HepG2 (cell line): ENCODE measurements around the gene SH3GLB2. TPM values are rescaled to one million over a fixed set of nuclear protein-coding genes. Genes with fewer than 3 reads are reported as not detected.

ENCODE experiments used
- ATAC-seq: fragments of 200-7000 bp; cut with Tn5 transposase; 3 replicates; pipeline ENCODE4 v1.9.1; 2020; ENCODE audit warnings: mild to moderate bottlenecking, moderate library complexity
- BruUV-seq: library from RNA; stranded (reverse); fragments of 400-500 nt; replicated peaks from 2 replicates; lab custom pipeline; 2021; lab: Mats Ljungman, UMichigan
- CTCF ChIA-PET: fragments of 300-600 bp; formaldehyde crosslinking; extraction: SDS; loops from one replicate; lab custom pipeline; 2021; ENCODE audit warnings: low total read pairs, inconsistent platforms, low intra/inter-chr PET ratio; lab: Yijun Ruan, JAX
- POLR2A ChIA-PET: fragments of 350-600 bp; sonication (Branson Sonifier 250); formaldehyde crosslinking; loops from one replicate; lab custom pipeline; 2020; ENCODE audit warnings: antibody characterized with exemption, inconsistent platforms; lab: Yijun Ruan, JAX
- DNase-seq: peaks from one replicate; pipeline ENCODE4 v3.0.0-alpha.2; 2015; ENCODE audit warnings: low spot score
- FAIRE-seq: peaks from 3 replicates; lab custom pipeline; 2011; peaks lifted over from hg19 to GRCh38; lab: Jason Lieb, UNC
- H2AFZ ChIP-seq: one replicate; pipeline ENCODE4 v1.6.1; 2011; ENCODE audit warnings: low read length, inconsistent platforms
- H3K27ac ChIP-seq: fragments of 300-600 bp; 3 replicates; pipeline ENCODE4 v1.8.0; 2011; ENCODE audit warnings: mixed run types, mild to moderate bottlenecking, mixed read lengths, low read length, inconsistent platforms; ENCODE audit not compliant: insufficient read depth; ENCODE audit errors: extremely low read length
- H3K27me3 ChIP-seq, 2 experiments: fragments of 200-600 bp in 1 of 2; 2 replicates in 1 of 2; 3 replicates in 1 of 2; pipeline versions ENCODE4 v1.6.0 to v1.8.0; 2011; ENCODE audit warnings: low read length in 2 of 2, mild to moderate bottlenecking in 2 of 2, moderate library complexity in 2 of 2, inconsistent platforms in 1 of 2; ENCODE audit not compliant: insufficient read depth in 2 of 2, control insufficient read depth in 1 of 2
- H3K36me3 ChIP-seq, 2 experiments: fragments of 200-600 bp in 1 of 2; replicated peaks in 1 of 2; 2 replicates in 1 of 2; 3 replicates in 1 of 2; pipeline versions ENCODE4 v1.5.1 to v1.8.0; 2011; ENCODE audit warnings: low read length in 2 of 2, inconsistent platforms in 1 of 2; ENCODE audit not compliant: insufficient read depth in 2 of 2, control insufficient read depth in 1 of 2
- H3K4me1 ChIP-seq: 2 replicates; pipeline ENCODE4 v1.5.1; 2012; ENCODE audit warnings: low read length, inconsistent platforms; ENCODE audit not compliant: insufficient read depth
- H3K4me2 ChIP-seq: 2 replicates; pipeline ENCODE4 v1.6.0; 2011; ENCODE audit warnings: low read depth, low read length, inconsistent platforms
- H3K4me3 ChIP-seq, 3 experiments: fragments of 200-600 bp in 1 of 3; sonication (generic), shearing (Covaris generic) in 1 of 3; replicated peaks in 1 of 3; 2 replicates each; pipeline ENCODE4 v1.5.1; 2011 to 2016; ENCODE audit warnings: low read length in 3 of 3, inconsistent platforms in 2 of 3, low read depth in 2 of 3, mild to moderate bottlenecking in 2 of 3, control low read depth in 1 of 3, mixed read lengths in 1 of 3; ENCODE audit not compliant: insufficient read depth in 1 of 3
- H3K79me2 ChIP-seq: one replicate; pipeline ENCODE4 v1.6.1; 2011; ENCODE audit warnings: low read length, inconsistent platforms; ENCODE audit not compliant: insufficient read depth
- H3K9ac ChIP-seq: 2 replicates; pipeline ENCODE4 v1.6.0; 2011; ENCODE audit warnings: mild to moderate bottlenecking, low read depth, low read length, inconsistent platforms; ENCODE audit not compliant: insufficient read depth
- H3K9me3 ChIP-seq: 2 replicates; pipeline ENCODE4 v1.5.1; 2012; ENCODE audit warnings: mild to moderate bottlenecking, low read length
- H4K20me1 ChIP-seq: 2 replicates; pipeline ENCODE4 v1.6.0; 2011; ENCODE audit warnings: inconsistent platforms, mild to moderate bottlenecking, low read length, moderate library complexity; ENCODE audit not compliant: insufficient read depth
- EEA1 ChIP-seq: sonication (generic); formaldehyde crosslinking; IDR thresholded peaks from 2 replicates; pipeline ENCODE4 v1.5.1; 2020; ENCODE audit warnings: mild to moderate bottlenecking, missing genetic modification reagents, borderline replicate concordance
- NR1H2 ChIP-seq: sonication (generic); formaldehyde crosslinking; IDR thresholded peaks from 2 replicates; pipeline ENCODE4 v1.8.1; 2022; ENCODE audit warnings: low read depth, missing genetic modification reagents, borderline replicate concordance
- YEATS2 ChIP-seq: sonication (generic); formaldehyde crosslinking; IDR thresholded peaks from 2 replicates; pipeline ENCODE4 v1.4.0; 2020; ENCODE audit warnings: missing genetic modification reagents, borderline replicate concordance
- ZKSCAN1 ChIP-seq: fragments of 150-350 bp; IDR thresholded peaks from 2 replicates; pipeline ENCODE4 v1.6.1; 2014; ENCODE audit warnings: low read length
- WGBS: methylation state at CpG from one replicate; pipeline ENCODE4 v1.1.6; 2017; ENCODE audit warnings: low lambda C conversion rate; 5-methylcytosine and 5-hydroxymethylcytosine counted together
- in situ Hi-C: cut with HindIII; loops from 2 replicates; pipeline ENCODE4 v1.10.0; 2017; ENCODE audit warnings: low pct_unique_long_range_greater_than_20kb; ENCODE audit not compliant: extremely low pct_ligation_motif_present
- intact Hi-C: fragments of 100-400 bp; cut with micrococcal nuclease; formaldehyde crosslinking; loops from one replicate; pipeline ENCODE4 v1.10.0; 2022; ENCODE audit not compliant: unreplicated experiment
- polyA plus RNA-seq, 8 experiments: library from polyadenylated mRNA; depleted of rRNA in 3 of 8; stranded (reverse) in 7 of 8; unstranded in 1 of 8; fragments of >200 nt; fragmentation: Illumina TruSeq in 4 of 8; extraction: Trizol in 4 of 8; gene quantifications; 2 replicates each; pipeline versions ENCODE4 v1.2.1 to v1.2.3, GENCODE V29; 2011 to 2016; ENCODE audit warnings: low read depth in 4 of 8, missing spikeins in 1 of 8, mixed read lengths in 1 of 8; ENCODE audit not compliant: insufficient read depth in 1 of 8
- total RNA-seq, 5 experiments: library from RNA; depleted of rRNA; stranded (reverse); fragments of >200 nt; fragmentation: Illumina TruSeq; extraction: Trizol; gene quantifications; 2 replicates each; pipeline ENCODE4 v1.2.3, GENCODE V29; 2016; ENCODE audit warnings: low read depth in 1 of 5
- TF ChIP-seq, protein P1 (sequence below): sonication (generic); formaldehyde crosslinking; IDR thresholded peaks from 2 replicates; pipeline ENCODE4 v1.8.0; 2023; ENCODE audit warnings: mild to moderate bottlenecking, missing genetic modification reagents
- TF ChIP-seq, protein P2 (sequence below): sonication (generic); formaldehyde crosslinking; IDR thresholded peaks from 2 replicates; pipeline ENCODE4 v1.4.0; 2020; ENCODE audit warnings: missing genetic modification reagents

SH3GLB2 gene
- total and polyA plus RNA-seq, 2 of the 13 experiments (the other 11 are each of a cell fraction or from before 2014, with no cell fraction given): 24.0 to 40.6 TPM

DNA sequence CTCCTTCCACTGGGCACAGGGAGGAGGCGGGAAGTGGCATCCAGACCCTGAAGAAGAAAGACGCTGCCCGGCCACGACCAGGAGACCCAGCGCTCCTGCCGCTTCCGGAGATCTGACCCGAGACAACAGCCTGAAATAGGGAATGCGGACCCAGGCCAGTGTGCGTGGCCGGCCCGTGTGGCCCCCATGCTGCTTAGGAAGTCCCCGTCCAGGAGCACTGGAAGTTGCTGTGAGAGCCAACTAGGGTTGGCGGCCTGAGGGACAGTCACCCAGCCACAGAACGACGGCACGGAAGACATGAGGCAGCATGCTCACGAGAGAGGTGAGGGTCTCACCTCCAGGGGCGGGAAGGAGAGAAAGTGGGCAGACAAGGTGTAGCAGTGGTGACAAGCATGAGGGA lies 17.0 kb downstream of the SH3GLB2 start (continued):
- TF ChIP-seq, protein P1, sequence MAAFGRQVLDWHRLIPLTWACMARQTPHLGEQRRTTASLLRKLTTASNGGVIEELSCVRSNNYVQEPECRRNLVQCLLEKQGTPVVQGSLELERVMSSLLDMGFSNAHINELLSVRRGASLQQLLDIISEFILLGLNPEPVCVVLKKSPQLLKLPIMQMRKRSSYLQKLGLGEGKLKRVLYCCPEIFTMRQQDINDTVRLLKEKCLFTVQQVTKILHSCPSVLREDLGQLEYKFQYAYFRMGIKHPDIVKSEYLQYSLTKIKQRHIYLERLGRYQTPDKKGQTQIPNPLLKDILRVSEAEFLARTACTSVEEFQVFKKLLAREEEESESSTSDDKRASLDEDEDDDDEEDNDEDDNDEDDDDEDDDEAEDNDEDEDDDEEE (CRISPR knock-in tag): no peak
- TF ChIP-seq YEATS2 (CRISPR knock-in tag): no peak
- TF ChIP-seq NR1H2: no peak
- TF ChIP-seq EEA1 (CRISPR knock-in tag): no peak

DNA sequence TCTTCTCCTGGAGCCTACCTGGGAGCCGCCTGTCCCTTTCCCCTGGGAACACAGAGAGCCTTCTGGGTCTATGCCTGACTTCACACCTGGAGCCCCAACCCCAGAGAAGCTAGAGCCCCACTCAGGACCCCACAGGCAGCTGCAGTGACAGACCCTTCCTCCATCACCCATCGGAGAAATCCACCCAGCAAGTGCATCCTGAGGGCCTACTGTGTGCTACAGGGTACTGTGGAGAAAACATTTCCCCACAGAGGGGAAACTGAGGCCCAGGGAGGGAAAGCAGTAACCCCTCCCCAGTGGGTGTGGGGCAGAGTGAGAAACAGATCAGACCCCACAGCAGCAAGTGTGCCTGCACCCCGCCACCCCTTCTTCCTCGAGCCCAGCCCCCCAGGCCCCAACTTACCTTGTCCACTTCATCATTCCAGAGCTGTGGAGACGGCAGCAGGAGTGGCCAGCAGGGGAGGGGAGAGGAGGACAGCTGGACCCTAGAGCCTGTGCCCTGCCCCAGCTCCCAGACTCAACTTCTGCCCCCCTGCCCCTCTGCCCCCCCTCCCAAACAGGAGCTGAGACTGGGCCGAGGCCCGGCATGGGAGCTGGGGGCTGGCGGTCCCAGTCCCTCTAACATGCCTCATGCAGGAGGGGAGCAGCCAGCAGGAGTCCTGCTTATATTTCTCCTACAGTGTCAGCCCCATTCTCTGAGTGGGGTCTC lies 17.7 kb downstream of the SH3GLB2 start:
- POLR2A ChIA-PET: no interaction called here
- TF ChIP-seq, protein P2, sequence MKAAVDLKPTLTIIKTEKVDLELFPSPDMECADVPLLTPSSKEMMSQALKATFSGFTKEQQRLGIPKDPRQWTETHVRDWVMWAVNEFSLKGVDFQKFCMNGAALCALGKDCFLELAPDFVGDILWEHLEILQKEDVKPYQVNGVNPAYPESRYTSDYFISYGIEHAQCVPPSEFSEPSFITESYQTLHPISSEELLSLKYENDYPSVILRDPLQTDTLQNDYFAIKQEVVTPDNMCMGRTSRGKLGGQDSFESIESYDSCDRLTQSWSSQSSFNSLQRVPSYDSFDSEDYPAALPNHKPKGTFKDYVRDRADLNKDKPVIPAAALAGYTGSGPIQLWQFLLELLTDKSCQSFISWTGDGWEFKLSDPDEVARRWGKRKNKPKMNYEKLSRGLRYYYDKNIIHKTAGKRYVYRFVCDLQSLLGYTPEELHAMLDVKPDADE: no peak
- peak; percentile 56; the same call in 1 of the 2 replicates for TF ChIP-seq ZKSCAN1
- no peaks in the 10 kb centered on the region for H3K9me3 ChIP-seq
- no peak overlapping the region for H3K27ac ChIP-seq
- 96% methylated on average over 5 of the region's 8 CpGs for WGBS
- DNase-seq (no peak), FAIRE-seq (no peak), ATAC-seq (no peak)
- no peaks in the 10 kb centered on the region for H3K27me3 ChIP-seq
- H3K4me1 ChIP-seq: no peaks in the 10 kb centered on the region
- CTCF ChIA-PET: no interaction called here
- no peak overlapping the region for H3K4me2 ChIP-seq
- BruUV-seq: no TSS peak
- no peaks in the 10 kb centered on the region for H3K79me2 ChIP-seq
- peaks cover 20 to 45% of the 10 kb centered on the region in 2 experiments for H3K36me3 ChIP-seq
- in situ Hi-C loops (no loop called here), intact Hi-C loops (no loop called here)
- no peak overlapping the region for H3K9ac ChIP-seq
- H4K20me1 ChIP-seq: no peaks in the 10 kb centered on the region
- no peak overlapping the region for H2AFZ ChIP-seq
- H3K4me3 ChIP-seq: no peak overlapping the region
